GM18526 (cell line): ENCODE measurements around the gene FYN.

Experiments
- POLR2A ChIP-seq: IDR thresholded peaks from 3 replicates; pipeline ENCODE4 v1.6.1; 2011; ENCODE audit not compliant: insufficient read length; ENCODE audit errors: extremely low read depth

Gene FYN

GRCh38 chr6:111709201-111709600 is 164.1 kb downstream of the FYN start:
- no peak for TF ChIP-seq POLR2A

GRCh38 chr6:111707773-111708172 is 165.5 kb downstream of the FYN start:
- TF ChIP-seq POLR2A: no peak

- TF ChIP-seq POLR2A: no peak
Measured at GRCh38 chr6:111706841-111707391, 166.3 kb downstream of the FYN start.

GRCh38 chr6:111703723-111704122 is 169.5 kb downstream of the FYN start:
- TF ChIP-seq POLR2A: no peak

- no peak for TF ChIP-seq POLR2A
Measured at GRCh38 chr6:111702268-111702667, 171.0 kb downstream of the FYN start.

- TF ChIP-seq POLR2A: no peak
Measured at GRCh38 chr6:111701146-111701545, 172.1 kb downstream of the FYN start.

- TF ChIP-seq POLR2A: no peak
Measured at GRCh38 chr6:111700135-111700690, 173.0 kb downstream of the FYN start.

GRCh38 chr6:111699123-111699522 is 174.1 kb downstream of the FYN start:
- TF ChIP-seq POLR2A: no peak

- no peak for TF ChIP-seq POLR2A
Measured at GRCh38 chr6:111696814-111697213, 176.4 kb downstream of the FYN start.

GRCh38 chr6:111692327-111693164 is 180.7 kb downstream of the FYN start:
- no peak for TF ChIP-seq POLR2A

- TF ChIP-seq POLR2A: no peak
Measured at GRCh38 chr6:111691345-111692225, 181.7 kb downstream of the FYN start.

- no peak for TF ChIP-seq POLR2A
Measured at GRCh38 chr6:111689946-111690345, 183.3 kb downstream of the FYN start.

GRCh38 chr6:111689419-111689818 is 183.8 kb downstream of the FYN start:
- TF ChIP-seq POLR2A: no peak

GRCh38 chr6:111688331-111688730 is 184.9 kb downstream of the FYN start:
- no peak for TF ChIP-seq POLR2A

GRCh38 chr6:111687652-111688051 is 185.6 kb downstream of the FYN start:
- TF ChIP-seq POLR2A: no peak

- TF ChIP-seq POLR2A: no peak
Measured at GRCh38 chr6:111686932-111687266, 186.4 kb downstream of the FYN start.
